GM21423 (cell line): ENCODE data around the gene ID3.
A peak's percentile ranks its signal among the peaks of the same experiment; 100 is the strongest.

Source experiments
- ATAC-seq: cut with Tn5 transposase; IDR thresholded peaks from one replicate; pipeline ENCODE4 v1.9.1; 2021; ENCODE audit warnings: mild to moderate bottlenecking, moderate library complexity; ENCODE audit not compliant: unreplicated experiment

The ID3 gene

DNA sequence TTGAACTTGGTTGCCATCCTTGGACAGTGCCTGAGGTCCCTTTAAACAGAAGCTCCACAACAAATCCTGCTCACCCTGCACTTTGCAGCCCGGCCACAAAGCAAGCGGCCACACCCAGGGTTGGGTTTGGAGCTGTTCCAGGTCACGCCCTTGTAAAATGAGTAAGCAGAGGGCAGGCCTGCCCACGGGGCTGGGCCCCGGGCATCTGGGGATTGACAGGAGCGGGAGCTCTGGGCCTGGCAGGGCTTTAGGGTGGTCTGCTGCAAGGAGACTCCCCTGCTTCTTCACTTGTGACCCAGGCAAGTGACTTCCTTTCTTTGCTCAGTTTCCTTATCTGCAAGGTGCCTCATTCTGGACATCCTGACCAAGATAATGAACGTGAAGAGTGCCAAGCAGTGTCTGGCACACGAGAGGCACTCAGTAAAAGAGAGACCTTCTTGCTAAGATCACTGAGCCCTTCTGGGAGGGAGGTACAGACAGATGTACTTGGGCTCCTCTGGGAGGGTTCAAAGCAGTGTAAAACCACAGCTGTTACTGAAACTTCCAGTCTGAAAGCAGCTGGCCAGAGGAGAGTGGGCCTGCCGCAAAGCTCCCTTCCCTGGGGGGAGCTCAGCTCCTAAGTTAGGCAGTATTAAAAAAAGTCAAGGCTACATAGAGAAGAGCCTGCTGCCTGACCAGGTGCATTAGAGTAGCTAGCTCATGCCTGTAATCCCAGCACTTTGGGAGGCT lies 30.9 kb downstream of the ID3 start:
- ATAC-seq: peak; percentile 42

DNA sequence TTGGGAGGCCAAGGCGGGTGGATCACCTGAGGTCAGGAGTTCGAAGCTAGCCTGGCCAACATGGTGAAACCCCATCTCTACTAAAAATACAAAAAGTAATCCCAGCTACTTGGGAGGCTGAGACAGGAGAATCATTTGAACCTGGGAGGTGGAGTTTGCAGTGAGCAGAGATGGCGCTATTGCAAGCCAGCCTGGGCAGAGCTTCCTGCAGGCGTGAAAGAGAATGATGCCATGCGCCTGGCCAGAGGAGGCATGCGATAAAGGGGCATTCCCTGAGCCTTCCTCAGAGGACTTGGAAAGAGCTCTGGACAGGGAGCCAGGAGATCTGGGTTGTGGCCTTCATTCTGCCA lies 31.4 kb downstream of the ID3 start:
- ATAC-seq: no peak

DNA sequence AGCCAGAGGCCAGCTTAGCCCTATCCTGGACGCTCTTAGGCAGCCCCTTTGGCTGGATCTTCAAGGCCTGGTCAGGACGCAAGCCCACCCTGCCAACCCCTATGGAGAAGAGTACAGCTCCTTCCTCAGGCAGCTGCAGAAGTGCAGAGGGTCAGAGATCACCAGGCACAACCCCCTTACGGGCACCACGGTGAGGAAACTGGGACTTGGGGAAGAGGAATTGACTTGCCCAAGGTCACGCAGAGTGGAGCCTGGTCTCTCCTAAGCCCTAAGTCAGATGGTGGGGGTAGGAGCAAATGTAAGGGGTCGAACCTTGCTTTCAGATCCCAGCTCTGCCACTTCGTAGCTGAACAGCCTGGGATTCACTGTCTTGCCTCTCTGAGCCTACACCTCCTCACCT lies 31.9 kb downstream of the ID3 start:
- ATAC-seq: no peak

DNA sequence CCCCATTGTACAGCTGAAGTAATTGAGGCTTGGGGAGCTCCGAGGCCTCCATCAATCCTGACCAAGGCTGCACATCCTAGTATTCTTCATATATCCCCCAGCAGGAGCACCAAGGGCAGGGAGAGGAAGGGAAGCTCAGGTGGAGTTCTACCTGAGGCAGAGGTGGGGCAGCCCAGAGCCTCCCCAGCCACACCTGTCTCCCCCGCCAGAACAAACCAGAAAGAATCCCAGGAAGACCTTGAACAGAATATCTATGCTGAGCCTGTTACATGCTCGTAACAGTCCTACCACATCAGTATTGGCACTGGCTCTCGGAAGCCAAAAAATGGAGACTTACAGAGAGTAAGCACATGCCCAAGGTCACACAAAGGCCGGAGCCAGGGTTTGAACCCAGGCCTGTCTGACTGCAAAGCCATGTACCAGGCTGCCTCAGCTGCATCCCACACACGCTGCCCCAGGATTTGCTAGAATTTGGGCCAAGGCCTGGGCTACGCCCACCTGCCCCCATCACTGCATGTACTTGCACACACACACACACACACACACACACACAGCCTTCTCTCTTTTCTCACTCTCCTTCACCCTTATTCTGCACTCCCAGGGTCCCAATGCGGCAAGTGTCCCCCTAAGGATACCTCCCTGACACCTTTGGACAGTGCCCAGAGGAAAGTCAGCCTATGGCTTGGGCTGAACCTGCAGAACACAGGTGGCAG lies 32.8 kb downstream of the ID3 start:
- ATAC-seq: no peak

DNA sequence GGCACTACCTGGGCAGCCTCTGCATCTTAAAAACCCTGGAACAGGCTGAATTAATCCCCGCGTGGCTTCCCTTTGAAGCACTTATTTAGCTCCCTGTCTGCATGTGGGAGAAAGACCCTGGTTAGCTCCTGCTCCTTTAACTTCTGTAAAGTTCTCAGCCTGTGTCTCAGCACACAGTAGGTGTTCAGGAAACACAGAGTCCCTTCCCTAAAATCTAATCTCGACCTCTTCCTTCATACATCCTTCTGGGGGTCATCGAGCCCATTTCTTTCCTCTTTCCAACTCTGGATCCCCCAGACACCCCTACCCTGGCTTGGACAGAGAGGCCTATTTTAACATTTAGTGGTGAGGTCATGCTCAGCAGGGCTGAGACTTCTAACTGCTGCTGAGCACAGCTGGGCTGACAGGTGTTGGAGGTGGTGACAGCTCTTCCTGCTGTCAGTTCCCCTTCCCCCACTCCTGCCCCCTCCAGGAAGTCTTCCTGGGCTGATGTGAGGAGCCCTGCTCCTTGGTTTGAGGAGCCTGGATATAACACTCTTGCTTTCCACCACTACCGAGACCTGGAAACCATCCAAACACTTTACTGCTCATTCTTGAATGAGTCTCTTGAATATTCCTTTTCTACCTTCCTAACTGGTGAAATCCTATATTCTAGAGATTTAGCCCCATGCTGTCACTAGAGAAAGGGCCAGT lies 33.6 kb downstream of the ID3 start:
- ATAC-seq: no peak

DNA sequence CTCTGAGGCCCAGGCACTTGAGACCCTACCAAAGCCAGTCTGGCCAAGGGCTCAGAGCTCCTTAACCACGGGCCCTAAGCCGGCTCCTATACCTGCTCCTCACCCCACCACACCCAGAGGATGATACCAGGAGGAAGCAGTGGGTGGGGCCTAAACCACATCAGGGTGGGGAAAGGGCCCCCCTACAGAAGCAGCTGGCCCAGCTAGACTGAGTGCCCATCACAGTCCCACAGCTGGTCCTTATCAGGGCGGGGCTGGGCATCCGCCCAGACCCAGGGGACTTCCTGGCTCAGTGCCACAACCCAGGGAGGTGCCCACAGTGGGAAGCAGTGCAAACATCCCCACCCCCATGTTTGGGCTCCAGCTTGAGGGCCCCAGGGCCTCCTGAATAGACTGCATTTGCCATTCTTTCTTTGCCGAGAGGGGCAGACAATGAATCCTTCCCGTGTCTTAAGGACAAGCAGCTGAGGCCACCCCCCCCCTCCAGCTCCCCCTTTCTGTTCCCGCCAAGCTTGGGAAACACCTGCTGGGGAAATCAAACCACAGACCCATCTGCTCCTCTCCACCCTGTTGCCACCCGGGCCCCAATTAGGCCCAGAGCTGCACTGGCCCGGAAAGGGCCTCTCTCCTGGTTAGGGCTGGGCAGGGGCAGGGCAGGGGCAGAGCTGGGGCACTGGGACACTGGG lies 34.4 kb downstream of the ID3 start:
- no peak for ATAC-seq

DNA sequence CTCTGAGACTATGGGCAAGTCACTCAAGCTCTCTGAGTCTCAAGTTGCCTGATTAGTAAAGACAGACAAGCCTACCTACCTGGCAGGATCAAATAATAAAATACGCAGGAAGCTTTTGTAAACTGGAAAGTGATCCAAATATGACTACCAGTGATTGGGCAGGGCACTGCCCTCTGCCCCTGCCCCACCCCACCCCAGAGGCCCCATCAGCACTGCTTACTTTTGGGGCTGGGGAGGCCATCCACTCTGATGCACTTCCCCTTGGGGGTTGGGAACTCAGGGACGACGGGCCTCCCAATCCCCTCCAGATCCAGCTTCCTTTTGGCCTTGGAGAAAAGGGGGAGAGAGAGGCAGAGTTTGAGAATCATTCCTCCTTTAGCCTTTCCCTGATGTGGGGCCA lies 35.1 kb downstream of the ID3 start:
- no peak for ATAC-seq

DNA sequence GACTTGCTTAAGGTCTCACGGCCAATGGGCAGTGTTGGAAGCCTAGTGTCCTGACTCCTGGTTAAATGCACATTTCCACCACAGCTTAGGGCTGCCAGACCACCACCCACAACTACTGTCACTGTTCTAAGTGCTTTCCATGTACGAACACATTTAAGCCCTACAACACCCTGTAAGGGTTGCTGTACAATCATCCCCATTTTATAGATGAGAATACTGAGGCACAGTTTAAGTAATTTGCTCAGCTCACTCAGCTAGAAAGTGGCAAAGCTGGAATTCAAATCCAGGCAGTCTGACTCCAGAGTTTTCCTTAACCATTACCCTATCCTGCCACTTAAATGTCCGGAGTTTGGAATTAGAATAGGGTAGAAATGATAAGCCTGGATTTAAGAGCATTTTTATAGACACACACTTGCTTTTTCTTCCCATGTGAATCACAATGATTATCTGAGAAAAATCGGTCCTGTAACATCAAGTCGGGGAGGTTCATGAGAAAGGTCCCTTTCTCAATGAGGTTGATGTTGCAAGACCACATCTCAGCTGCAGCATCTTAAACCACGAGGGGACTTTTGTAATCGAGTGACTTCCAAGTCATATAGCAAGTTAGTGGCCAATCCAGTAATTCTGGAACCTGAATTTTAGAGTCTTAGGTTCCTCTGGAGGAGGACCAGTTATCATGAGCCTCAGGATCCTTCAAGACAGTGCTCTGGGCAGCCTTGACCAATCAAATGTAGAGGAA lies 36.9 kb downstream of the ID3 start:
- ATAC-seq: no peak

DNA sequence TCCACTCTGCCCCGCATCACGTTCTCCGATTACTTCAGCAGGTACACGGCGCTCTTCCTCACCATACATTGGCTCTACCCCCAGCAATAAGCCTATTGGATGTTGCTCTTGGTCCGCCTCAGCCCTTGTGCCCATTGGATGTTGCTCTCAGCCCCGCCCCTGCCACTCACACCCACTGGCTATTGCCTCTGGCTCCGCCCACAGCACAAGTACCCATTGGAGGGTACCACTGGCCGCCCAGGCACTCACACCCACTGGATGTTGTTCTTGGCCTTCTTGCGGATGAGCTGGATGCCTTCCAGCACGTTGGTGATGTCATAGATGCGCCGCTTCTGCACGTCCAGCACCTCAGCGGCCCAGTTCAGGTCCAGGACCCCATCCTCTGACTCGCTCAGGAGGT lies 37.7 kb downstream of the ID3 start:
- no peak for ATAC-seq

DNA sequence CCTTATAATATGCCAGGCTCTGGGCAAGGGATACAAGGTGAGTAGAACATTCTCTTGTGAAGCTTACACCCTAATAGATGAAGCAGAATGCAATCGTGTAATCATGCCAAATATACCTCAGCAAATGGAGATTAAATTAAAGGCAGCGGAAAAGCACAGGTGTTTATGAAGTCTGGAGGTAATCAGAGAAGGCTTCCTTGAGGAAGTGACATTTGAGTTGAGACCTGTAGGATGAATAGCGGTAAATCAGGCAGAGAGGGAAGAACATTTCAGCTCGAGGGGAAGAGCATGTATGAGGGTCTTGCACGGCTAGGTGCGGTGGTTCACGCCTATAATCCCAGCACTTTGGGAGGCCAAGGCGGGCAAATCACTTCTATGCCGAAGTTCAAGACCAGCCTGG lies 41.7 kb downstream of the ID3 start:
- no peak for ATAC-seq

DNA sequence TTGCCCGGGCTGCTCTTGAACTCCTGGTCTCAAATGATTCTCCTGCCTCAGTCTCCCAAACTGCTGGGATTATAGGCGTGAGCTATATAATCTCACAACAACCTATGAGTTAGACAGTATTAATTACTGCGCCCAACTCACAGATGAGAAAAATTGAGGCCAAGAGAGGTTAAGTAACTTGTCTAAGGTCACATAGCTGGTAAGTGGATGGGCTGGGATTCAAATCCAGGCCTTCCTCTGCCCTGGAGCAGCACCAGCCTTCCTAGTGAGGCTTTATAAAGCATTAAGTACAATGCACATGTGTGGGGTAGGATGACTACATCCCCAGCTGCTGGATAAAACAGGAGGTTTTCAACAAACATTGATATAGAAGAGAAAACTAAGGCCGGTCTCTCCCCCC lies 43.4 kb downstream of the ID3 start:
- ATAC-seq: no peak

DNA sequence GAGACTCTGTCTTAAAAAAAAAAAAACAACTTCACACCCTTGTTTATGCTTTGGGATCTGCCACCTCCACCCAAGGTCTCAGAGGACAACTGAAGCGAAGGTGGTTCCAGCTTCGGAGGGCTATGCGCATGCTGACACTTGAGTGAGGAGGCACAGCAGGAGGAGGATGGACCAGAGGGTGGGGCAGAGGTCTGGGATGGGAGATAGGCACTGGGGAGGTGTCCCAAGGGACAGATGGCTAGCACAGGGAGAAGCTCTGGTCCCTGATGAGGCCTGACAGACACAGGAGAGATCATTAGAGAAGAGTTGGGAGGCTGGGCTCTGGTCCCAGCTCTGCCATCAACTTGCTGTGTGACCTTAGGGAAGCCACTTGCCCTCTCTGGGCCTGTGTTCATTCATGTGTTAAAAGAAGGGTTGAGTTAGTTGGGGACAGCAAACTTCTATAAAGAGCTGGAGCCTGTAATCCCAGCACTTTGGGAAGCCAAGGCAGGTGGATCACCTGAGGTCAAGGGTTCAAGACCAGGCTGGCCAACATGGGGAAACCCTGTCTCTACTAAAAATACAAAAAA lies 45.1 kb downstream of the ID3 start:
- no peak for ATAC-seq

DNA sequence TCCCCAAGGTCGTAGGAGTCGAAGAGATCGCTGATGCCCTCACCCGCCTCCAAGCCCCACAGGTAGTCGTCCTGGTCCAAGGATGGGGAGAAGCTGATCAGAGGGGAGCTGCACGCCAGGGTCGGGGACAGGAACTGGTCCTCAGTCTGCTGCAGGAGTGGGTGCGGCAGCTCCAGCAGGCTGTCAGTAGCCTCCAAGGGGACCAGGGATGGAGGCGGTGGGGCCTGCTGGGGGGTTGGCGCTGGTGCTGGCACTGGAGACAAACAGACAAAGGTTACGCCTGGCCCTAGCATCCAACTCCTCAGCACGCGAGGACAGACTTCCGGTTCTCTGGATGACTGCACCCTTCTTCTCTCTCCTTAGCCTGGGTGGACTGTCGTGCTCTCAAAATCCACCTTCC lies 49.4 kb downstream of the ID3 start:
- ATAC-seq: no peak
